CD4-positive, alpha-beta memory T cell (primary cell): Measurements from ENCODE around the gene LAMA5. TPM values are rescaled to one million over a fixed set of nuclear protein-coding genes. Genes with fewer than 3 reads are reported as not detected.
A peak's percentile ranks its signal among the peaks of the same experiment; 100 is the strongest.

Experiments
- CTCF ChIA-PET: fragments of 350-600 bp; sonication (Branson Sonifier 250); formaldehyde crosslinking; loops from one replicate; lab custom pipeline; 2021; ENCODE audit warnings: inconsistent platforms; ENCODE audit not compliant: partially characterized antibody; lab: Charles Lee
- POLR2A ChIA-PET: fragments of 350-600 bp; sonication (Branson Sonifier 250); formaldehyde crosslinking; loops from one replicate; lab custom pipeline; 2021; ENCODE audit not compliant: partially characterized antibody; lab: Charles Lee
- DNase-seq, 5 donors: peaks; one replicate each; pipeline versions ENCODE4 v3.0.0 to v3.0.0-alpha.2; 2020 to 2022; ENCODE audit warnings: mixed read lengths in 1 of 5
- H3K27ac ChIP-seq: one replicate; pipeline ENCODE4 v1.7.0; 2013; ENCODE audit warnings: low read depth, low read length
- H3K27me3 ChIP-seq: 2 replicates; pipeline ENCODE4 v1.7.0; 2013; ENCODE audit warnings: mild to moderate bottlenecking, low read length, moderate library complexity; ENCODE audit not compliant: insufficient read depth
- H3K36me3 ChIP-seq: 2 replicates; pipeline ENCODE4 v1.7.0; 2013; ENCODE audit warnings: mild to moderate bottlenecking, low read length, moderate library complexity; ENCODE audit not compliant: insufficient read depth
- H3K4me1 ChIP-seq: 2 replicates; pipeline ENCODE4 v1.7.0; 2013; ENCODE audit warnings: mild to moderate bottlenecking, low read length, moderate library complexity; ENCODE audit not compliant: insufficient read depth
- H3K4me3 ChIP-seq, 2 donors: one replicate each; pipeline ENCODE4 v1.7.0; 2013; ENCODE audit warnings: low read length in 2 of 2, mild to moderate bottlenecking in 1 of 2
- H3K9me3 ChIP-seq, 2 donors: one replicate each; pipeline ENCODE4 v1.7.0; 2013; ENCODE audit warnings: low read length in 2 of 2, control low read depth in 1 of 2; ENCODE audit not compliant: control insufficient read depth in 1 of 2
- H3K27ac Mint-ChIP-seq, 7 donors: one replicate each; pipeline ENCODE4 v1.8.0; 2020 to 2021; ENCODE audit warnings: mixed read lengths in 7 of 7, mild to moderate bottlenecking in 6 of 7, inconsistent platforms in 3 of 7, moderate library complexity in 3 of 7
- H3K27me3 Mint-ChIP-seq, 2 donors: one replicate each; pipeline ENCODE4 v1.8.0; 2020 to 2021; ENCODE audit warnings: mixed read lengths in 2 of 2
- H3K36me3 Mint-ChIP-seq, 2 donors: one replicate each; pipeline ENCODE4 v1.8.0; 2020 to 2021; ENCODE audit warnings: mixed read lengths in 2 of 2, inconsistent platforms in 1 of 2, mild to moderate bottlenecking in 1 of 2
- H3K4me1 Mint-ChIP-seq, 4 donors: one replicate each; pipeline ENCODE4 v1.8.0; 2020 to 2021; ENCODE audit warnings: mixed read lengths in 4 of 4, mild to moderate bottlenecking in 1 of 4
- H3K4me3 Mint-ChIP-seq, 8 donors: one replicate each; pipeline ENCODE4 v1.8.0; 2020 to 2021; ENCODE audit warnings: mixed read lengths in 8 of 8, mild to moderate bottlenecking in 7 of 8, moderate library complexity in 6 of 8, inconsistent platforms in 3 of 8
- H3K9me3 Mint-ChIP-seq, 8 donors: one replicate each; pipeline ENCODE4 v1.8.0; 2020 to 2021; ENCODE audit warnings: mixed read lengths in 8 of 8, mild to moderate bottlenecking in 5 of 8, inconsistent platforms in 3 of 8, moderate library complexity in 1 of 8
- intact Hi-C: fragments of 100-400 bp; cut with micrococcal nuclease; formaldehyde crosslinking; loops from one replicate; pipeline ENCODE4 v1.15.1; 2023
- polyA plus RNA-seq, 2 donors: library from polyadenylated mRNA; unstranded; fragments of 300-500 nt; fragmentation: Illumina TruSeq; gene quantifications; one replicate each; pipeline ENCODE4 v1.2.3, GENCODE V29; 2021
- total RNA-seq, 2 experiments: library from RNA; stranded (reverse); gene quantifications; one replicate each; pipeline ENCODE4 v1.2.3, GENCODE V29; 2021

LAMA5 gene
- total and polyA plus RNA-seq, 4 experiments from 2014 or later = 0.49 TPM; not detected in 3

GRCh38 chr20:62387219-62387913, 20.3 kb upstream of the LAMA5 start:
- Histone ChIP-seq H3K27me3 (no peaks in the 10 kb centered on the region), H3K4me3 (peak overlapping the region; percentile 59 to 88), H3K36me3 (peaks cover 36% of the 10 kb centered on the region), H3K27ac (peak overlapping the region; percentile 95), H3K9me3 (no peaks in the 10 kb centered on the region), H3K4me1 (peaks cover 36% of the 10 kb centered on the region)
- H3K36me3 Mint-ChIP-seq = peaks cover 17 to 47% of the 10 kb centered on the region in 2 donors
- H3K27ac Mint-ChIP-seq = peak overlapping the region; percentile 70 to 98 (median 93)
- peak overlapping the region; percentile 90 to 95 (median 91) for H3K4me3 Mint-ChIP-seq
- H3K27me3 Mint-ChIP-seq = no peaks in the 10 kb centered on the region
- ChIA-PET POLR2A (interaction anchor here (0.7 to 2.2 kb wide), 13 partner anchors 9 to 885 kb away, joined by 3 to 19 read pairs (median 4); partner anchors contain the start of genes ADRM1, ARFGAP1, MTG2 and OSBPL2), CTCF (no interaction called here)
- intact Hi-C loops = loop anchor here (1.0 to 10.0 kb wide), 6 partner anchors 20 to 407 kb away; partner anchors contain the start of genes CABLES2, LSM14B, MRGBP and MTG2
- peaks cover 28 to 61% (median 42%) of the 10 kb centered on the region in 4 donors for H3K4me1 Mint-ChIP-seq
- peak in 1 of 5 donors; percentile 69 for DNase-seq
- no peaks in the 10 kb centered on the region for H3K9me3 Mint-ChIP-seq

GRCh38 chr20:62386383-62387218, 19.5 kb upstream of the LAMA5 start, which contains the start of gene RPS21:
Gene RPS21 (plus strand): TSS chr20:62387103. CDS start chr20:62387339, 236 bp downstream.
- intact Hi-C loops = loop anchor here (1.0 to 10.0 kb wide), 7 partner anchors 21 to 408 kb away; partner anchors contain the start of genes ADRM1, CABLES2, LSM14B and MRGBP
- H3K4me3 Mint-ChIP-seq = peak within 1 kb of the TSS; percentile 90 to 95 (median 92)
- peak; percentile 92 to 94 (median 94) for DNase-seq
- H3K27ac Mint-ChIP-seq = peak within 1 kb of the TSS; percentile 91 to 98 (median 96)
- ChIA-PET POLR2A (interaction anchor here (0.7 to 2.2 kb wide), 13 partner anchors 9 to 886 kb away, joined by 3 to 19 read pairs (median 4); partner anchors contain the start of genes ADRM1, ARFGAP1, MTG2 and OSBPL2), CTCF (no interaction called here)
- no peaks in the 10 kb centered on the region for H3K9me3 Mint-ChIP-seq
- Histone ChIP-seq H3K27ac (peak within 1 kb of the TSS; percentile 95), H3K9me3 (no peaks in the 10 kb centered on the region), H3K36me3 (peaks cover 36% of the 10 kb centered on the region), H3K4me3 (peak within 1 kb of the TSS; percentile 88 to 90), H3K27me3 (no peaks in the 10 kb centered on the region), H3K4me1 (peaks cover 36% of the 10 kb centered on the region)
- peaks cover 22 to 48% of the 10 kb centered on the region in 2 donors for H3K36me3 Mint-ChIP-seq
- H3K4me1 Mint-ChIP-seq = peaks cover 30 to 61% (median 47%) of the 10 kb centered on the region in 4 donors
- no peaks in the 10 kb centered on the region for H3K27me3 Mint-ChIP-seq

GRCh38 chr20:62382306-62383198, 15.4 kb upstream of the LAMA5 start:
- peaks cover 8 to 18% of the 10 kb centered on the region in 2 donors for H3K36me3 Mint-ChIP-seq
- peaks cover 18% of the 10 kb centered on the region for H3K4me1 ChIP-seq
- ChIA-PET POLR2A (interaction anchor here (0.6 to 1.9 kb wide), 2 partner anchors 80 to 372 kb away, joined by 4 to 5 read pairs; no protein-coding TSS in a partner anchor), CTCF (interaction anchor here (1.0 to 2.0 kb wide), 10 partner anchors 8 to 371 kb away, joined by 3 to 23 read pairs (median 4); partner anchors contain the start of gene ADRM1)
- intact Hi-C loops = loop anchor here (1.0 to 10.0 kb wide), 5 partner anchors 80 to 412 kb away; partner anchors contain the start of genes ADRM1, MRGBP and TAF4
- H3K4me3 ChIP-seq = no peak overlapping the region
- no peak overlapping the region for H3K27ac ChIP-seq
- H3K27me3 Mint-ChIP-seq = no peaks in the 10 kb centered on the region
- DNase-seq = peak; percentile 71 to 77 (median 76)
- H3K9me3 ChIP-seq = no peaks in the 10 kb centered on the region
- H3K9me3 Mint-ChIP-seq = no peaks in the 10 kb centered on the region
- H3K4me1 Mint-ChIP-seq = peaks cover 21 to 35% (median 29%) of the 10 kb centered on the region in 4 donors
- H3K36me3 ChIP-seq = no peaks in the 10 kb centered on the region
- H3K27me3 ChIP-seq = no peaks in the 10 kb centered on the region
- peak overlapping the region in 2 of 8 donors; percentile 57 to 74 for H3K4me3 Mint-ChIP-seq
- peak overlapping the region; percentile 66 to 89 (median 81) for H3K27ac Mint-ChIP-seq

- no peak overlapping the region for H3K4me3 ChIP-seq
- H3K4me1 Mint-ChIP-seq = peaks cover 20 to 31% (median 25%) of the 10 kb centered on the region in 4 donors
- H3K27ac Mint-ChIP-seq = peak overlapping the region in 4 of 7 donors; percentile 9 to 56 (median 18)
- DNase-seq = no peak
- intact Hi-C loops = loop anchor here (1.0 to 10.0 kb wide), 5 partner anchors 80 to 413 kb away; partner anchors contain the start of genes ADRM1, MRGBP and TAF4
- H3K4me1 ChIP-seq = peaks cover 15% of the 10 kb centered on the region
- CTCF ChIA-PET = interaction anchor here (0.9 to 2.0 kb wide), 3 partner anchors 9 to 371 kb away, joined by 3 to 23 read pairs (median 3); no protein-coding TSS in a partner anchor
- H3K27ac ChIP-seq = no peak overlapping the region
- H3K27me3 ChIP-seq = no peaks in the 10 kb centered on the region
- no peaks in the 10 kb centered on the region for H3K9me3 Mint-ChIP-seq
- POLR2A ChIA-PET = no interaction called here
- no peaks in the 10 kb centered on the region for H3K27me3 Mint-ChIP-seq
- H3K4me3 Mint-ChIP-seq = no peak overlapping the region
- no peaks in the 10 kb centered on the region for H3K36me3 ChIP-seq
- no peaks in the 10 kb centered on the region for H3K9me3 ChIP-seq
- H3K36me3 Mint-ChIP-seq = peaks cover 8 to 13% of the 10 kb centered on the region in 2 donors
These were observed 14.7 kb upstream of the LAMA5 start for GRCh38 chr20:62381842-62382241.

GRCh38 chr20:62381202-62381797, 14.2 kb upstream of the LAMA5 start:
- intact Hi-C loops = loop anchor here (5.0 to 10.0 kb wide), 3 partner anchors 244 to 414 kb away; partner anchors contain the start of genes MRGBP and TAF4
- H3K36me3 Mint-ChIP-seq = peaks cover 8 to 11% of the 10 kb centered on the region in 2 donors
- no peaks in the 10 kb centered on the region for H3K27me3 Mint-ChIP-seq
- H3K9me3 ChIP-seq = no peaks in the 10 kb centered on the region
- H3K27me3 ChIP-seq = no peaks in the 10 kb centered on the region
- H3K4me3 Mint-ChIP-seq = no peak overlapping the region
- no peaks in the 10 kb centered on the region for H3K36me3 ChIP-seq
- H3K4me1 ChIP-seq = peaks cover 13% of the 10 kb centered on the region
- no peak overlapping the region for H3K4me3 ChIP-seq
- H3K27ac ChIP-seq = no peak overlapping the region
- POLR2A ChIA-PET = no interaction called here
- CTCF ChIA-PET = interaction anchor here (0.9 kb wide), 1 partner anchor 371 kb away, joined by 3 read pairs; no protein-coding TSS in a partner anchor
- H3K4me1 Mint-ChIP-seq = peaks cover 20 to 30% (median 24%) of the 10 kb centered on the region in 4 donors
- no peaks in the 10 kb centered on the region for H3K9me3 Mint-ChIP-seq
- DNase-seq = no peak
- H3K27ac Mint-ChIP-seq = peak overlapping the region in 1 of 7 donors; percentile 30
